NCI-H510A (cell line): ENCODE data around the gene GALNTL6.
A peak's percentile ranks its signal among the peaks of the same experiment; 100 is the strongest.

Source experiments
- DNase-seq: peaks from one replicate; lab custom pipeline; 2025; lab: John Stamatoyannopoulos, UW

Gene GALNTL6

DNA sequence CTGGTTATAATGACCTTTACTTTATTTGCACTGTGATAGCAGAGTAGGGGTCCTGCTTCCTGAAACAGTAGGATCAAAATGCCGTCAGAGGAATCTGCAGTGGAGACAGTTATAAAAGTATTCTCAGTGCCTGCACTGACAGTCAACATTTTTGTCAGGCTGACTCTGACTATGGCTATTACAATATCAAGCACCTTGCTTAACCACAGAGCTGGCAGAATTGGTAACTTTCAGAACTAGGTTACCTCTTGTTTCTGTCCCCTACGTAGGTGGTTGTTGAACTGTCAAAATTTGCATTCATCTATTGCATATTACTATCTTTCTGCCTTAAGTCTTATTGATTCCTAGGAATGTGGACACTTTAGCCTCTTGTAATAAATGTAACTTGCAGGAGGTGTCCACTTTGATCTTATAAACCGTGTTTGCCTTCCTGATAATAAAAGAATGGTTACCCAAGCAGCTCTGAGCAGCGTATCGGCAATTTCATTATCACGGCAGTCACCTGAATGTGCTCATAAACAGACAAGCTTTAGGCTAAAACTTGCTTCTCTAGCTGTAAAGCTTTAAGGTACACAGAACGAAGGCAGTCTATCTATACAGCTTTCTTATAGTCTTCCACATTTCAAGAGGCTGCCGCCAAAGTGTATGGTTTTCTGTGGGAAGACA, 1002.4 kb downstream of the GALNTL6 start:
- no peak for DNase-seq

DNA sequence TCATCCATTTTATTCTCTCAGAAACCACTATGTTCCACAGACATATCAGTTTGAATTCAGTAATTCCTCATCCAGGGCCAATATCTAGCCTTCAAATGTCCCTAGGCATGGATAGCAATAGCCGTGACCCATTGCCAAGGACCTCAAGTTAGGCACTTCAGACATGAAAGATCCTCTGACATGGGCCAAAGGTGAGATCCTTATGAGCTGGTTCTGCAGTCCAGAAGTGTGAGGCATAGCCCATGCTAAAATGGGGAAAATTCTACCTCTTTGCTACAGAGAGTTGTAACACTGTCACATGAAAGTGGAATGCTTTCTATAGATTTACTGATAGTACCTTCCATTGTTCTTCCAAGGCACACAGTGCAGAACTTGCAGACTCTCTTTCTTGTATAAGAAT, 1005.7 kb downstream of the GALNTL6 start:
- no peak for DNase-seq

DNA sequence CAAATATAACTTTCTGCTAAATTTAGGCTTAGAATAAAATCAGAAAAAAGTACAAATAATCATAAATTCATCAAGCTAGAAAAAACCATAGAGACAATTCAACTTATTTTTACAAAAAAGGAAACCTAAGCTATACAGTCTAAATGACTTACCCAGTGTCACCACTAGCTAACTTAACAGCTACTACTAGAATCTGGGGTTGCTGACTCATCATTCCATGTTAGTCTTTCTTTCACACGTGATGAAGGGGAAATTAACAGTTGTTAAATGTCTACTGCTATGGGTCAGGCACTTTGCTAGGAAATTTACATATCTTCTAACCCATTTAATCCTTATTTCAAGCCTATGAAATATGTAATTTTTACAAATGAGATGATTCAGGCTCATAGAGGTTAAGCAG, 1006.1 kb downstream of the GALNTL6 start:
- DNase-seq: no peak

DNA sequence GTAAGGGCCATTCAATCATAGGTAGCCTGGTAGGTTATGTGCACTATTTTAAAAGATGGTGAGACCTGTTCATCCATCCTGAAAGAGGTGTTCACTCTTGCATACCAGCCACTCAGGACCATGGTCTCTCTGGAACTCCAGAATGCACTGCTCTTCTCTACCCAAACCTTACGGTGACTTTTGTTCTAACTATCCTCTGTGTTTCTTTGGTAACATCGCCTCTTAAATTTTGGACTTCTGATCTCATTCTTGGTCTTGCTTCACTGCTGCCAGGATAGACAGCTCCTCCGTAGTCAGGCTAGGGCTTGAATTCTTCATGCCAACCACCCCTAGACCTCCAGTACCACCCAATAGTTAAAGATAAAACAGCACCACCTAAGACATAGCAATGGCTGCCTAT, 1009.1 kb downstream of the GALNTL6 start:
- no peak for DNase-seq

DNA sequence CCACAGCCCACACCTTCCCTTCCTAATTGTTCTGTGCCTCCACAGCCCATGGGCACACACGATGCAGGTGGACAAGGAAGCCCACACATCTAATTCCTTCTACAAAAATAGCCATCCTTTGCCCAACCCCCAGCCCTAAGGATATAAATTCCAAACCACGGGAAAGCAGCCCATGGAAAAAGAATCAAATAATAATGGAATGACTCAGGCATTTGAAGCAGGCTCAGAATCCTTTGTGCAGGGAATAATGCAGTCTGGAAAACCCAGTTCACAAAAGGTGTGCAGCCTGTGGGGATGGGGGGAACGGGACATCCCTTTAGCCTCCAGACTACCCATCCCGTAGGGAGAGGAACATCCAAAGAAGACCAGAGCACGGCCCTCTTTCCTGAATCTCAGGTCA, 1013.1 kb downstream of the GALNTL6 start:
- no peak for DNase-seq

DNA sequence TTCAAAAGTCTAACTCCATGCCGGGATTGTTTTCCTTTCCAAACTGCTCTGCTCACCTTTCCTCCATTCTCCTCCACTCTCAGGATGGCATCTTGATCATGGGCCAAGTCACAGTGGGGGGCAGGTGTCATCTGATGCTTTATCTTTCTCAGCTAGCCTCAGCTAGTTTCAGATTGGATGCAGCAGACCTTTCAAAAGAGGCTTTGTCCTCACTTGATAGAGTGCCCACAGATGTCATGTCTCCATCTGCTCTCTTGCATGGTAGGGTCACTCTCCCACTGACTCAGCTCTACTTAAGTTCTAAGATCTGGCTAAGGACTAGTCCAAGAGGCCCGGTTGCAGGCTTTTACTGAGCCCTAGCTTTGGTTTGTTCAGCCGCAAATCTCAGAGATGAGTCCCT, 1013.7 kb downstream of the GALNTL6 start:
- DNase-seq: peak; percentile 14

DNA sequence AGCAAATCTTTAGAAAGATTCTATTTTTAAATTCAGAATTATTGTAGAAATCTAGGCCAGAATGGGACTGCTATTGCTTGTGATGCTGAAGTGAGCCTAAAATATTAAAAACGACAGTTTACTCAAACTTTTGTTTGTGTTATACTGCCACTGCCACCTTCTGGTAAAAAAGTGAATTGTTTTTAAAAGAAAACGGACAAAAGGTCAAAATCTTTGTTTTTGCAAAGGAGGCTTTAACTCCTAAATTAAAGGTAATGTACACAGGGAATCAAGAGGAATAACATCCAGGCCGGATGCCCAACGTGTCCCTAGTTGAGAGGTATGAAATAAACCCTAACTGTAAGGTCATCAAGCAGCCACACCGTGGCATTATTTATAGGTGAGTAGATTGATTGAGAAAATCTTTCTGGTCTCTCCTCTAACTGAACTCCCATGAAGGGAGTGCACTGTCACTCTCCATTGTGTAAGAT, 1017.1 kb downstream of the GALNTL6 start:
- DNase-seq: no peak

DNA sequence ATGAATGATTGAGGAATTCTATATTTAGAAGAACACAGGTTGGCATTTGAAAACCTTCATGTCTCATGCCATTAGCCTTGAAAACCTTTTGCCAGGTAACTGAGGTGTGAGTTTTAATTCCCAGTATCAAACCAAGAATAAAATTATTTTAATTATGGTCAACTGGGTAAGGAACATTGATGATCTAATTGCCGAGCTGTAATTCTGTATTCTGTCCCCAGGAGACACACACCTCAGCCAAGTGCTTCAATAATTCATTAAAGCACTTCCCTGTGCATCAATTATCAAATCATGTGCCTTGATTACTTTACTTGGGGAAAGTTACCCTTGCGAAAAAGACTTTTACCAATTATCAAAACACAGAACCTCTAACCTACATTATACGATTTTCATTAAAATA, 1023.5 kb downstream of the GALNTL6 start:
- DNase-seq: no peak

DNA sequence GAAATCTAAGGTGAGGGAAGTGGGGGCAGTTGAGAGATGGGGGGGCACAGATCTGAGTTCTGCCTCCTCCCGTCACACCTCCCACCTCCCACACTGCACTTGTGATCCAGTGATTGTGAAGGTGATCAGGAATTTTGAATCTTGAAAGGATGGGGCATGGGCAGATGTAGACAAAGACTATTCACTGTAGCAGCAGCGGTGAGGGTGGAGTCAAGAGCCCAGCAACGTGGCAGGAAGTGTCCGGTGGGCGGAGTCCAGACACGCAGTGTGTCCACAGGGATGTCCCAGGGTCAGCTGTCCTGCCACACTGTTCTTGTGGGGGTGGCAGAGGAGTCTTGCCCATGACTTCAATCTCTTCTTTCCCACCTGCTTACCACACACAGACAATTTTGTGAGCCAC, 1024.9 kb downstream of the GALNTL6 start:
- no peak for DNase-seq

DNA sequence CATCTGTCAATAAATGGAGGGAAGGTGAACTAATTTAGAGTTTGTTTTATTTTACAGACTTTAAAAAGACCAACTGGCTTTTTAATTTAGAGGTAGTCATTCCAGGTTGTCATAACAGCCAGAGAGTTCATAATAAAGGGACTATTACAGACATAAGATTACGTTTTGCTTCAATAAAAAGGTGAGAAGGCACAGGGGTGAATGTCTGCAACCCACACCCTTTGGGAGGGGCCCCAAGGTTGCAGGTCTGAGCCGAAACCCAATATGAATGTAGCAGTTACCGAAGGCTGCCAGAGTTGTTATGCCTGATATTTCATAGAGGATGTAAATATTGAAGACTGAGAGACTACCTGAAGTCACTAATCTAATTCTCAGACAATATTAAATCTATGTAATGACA, 1025.7 kb downstream of the GALNTL6 start:
- no peak for DNase-seq

DNA sequence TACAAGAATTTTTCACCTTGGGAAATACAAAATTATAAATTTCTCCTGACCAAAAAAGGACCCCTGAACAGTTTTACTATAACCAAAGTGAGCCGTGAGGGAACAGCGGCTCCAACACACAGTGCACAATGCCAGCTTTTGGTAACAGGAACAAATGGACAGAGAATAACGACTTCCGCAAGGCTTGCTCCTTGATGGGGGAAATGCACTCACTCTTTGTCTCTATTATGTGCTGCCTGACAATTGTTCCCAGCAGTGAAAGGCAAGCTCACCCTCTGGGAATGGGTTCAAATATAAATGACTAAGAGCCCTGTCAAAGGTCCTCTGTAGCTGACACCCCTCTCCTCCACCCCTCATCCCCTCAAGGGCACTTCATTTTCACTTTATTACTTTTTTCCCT, 1029.6 kb downstream of the GALNTL6 start:
- DNase-seq: no peak

DNA sequence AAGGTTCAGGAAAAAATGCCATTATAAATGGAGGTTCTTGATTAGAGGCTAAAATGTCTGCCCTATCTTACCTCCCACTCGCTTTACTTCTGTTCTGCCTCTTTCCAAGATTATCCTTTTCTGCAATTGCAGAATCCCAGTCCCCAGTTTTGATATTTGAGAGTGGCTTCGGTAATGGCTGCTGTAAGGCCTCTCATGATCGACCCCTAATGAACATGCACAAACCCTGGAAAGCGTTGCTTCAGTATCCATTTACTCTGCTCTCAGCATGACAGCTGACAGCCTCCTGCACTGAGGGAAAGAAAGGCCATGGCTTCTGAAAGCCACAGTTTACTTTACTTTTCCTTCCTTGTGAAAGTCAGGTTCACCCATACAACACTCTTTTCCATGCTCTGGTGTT, 1030.0 kb downstream of the GALNTL6 start:
- DNase-seq: no peak

DNA sequence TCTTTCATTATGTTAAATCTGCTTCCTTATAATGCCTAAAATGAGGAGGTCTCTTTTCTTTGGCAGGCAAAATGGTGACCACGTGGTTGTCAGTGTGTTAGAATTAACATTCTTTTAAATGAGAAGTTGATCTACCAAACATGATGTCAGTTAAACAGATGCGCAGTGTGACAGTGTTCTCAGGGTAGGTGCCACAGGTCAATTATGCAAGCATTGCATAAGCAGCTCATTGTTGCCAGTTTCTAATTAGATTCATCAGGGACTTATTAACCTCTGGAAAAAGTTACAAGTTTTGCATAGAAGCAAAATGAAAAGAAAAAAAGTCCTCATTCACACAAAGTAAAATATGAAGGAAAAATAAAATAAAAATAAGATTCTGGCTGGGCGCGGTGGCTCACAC, 1031.4 kb downstream of the GALNTL6 start:
- DNase-seq: no peak

DNA sequence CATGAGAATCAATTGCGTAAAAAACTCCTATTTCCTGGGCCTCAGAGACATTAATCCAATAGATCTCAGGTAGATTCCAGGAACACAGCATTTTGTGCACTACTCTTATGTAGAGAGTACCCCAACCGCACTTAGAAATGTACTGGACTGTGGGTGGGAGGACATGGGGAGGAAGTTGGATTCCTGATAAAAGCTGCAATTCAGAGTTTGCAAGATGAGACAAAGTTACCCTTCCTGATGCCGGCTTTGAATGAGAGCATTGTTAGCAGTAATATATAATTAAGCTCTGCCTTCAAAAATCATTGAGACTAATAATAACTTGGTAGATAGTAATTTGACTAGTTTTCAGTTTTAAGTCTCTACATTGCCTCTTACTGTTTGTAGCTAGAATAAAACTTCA, 1032.1 kb downstream of the GALNTL6 start:
- no peak for DNase-seq

DNA sequence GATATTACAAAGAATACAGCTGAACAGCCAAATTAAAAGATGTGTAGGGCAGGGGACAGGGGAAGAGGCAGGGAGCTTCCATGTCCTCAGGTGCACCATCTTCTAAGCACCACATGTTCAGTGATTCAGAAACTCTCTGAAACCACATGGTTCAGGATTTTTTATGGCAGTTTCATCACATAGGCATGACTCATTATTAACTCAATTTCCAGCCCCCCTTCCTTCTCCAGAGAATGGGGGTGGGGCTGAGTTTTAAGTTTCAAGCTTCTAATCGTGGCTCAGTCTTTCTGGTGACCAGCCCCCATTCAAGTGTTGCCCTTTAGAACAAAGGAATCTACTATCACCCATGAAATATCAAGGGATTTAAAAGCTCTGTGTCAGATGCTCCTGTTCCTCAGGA, 1037.6 kb downstream of the GALNTL6 start:
- DNase-seq: no peak

DNA sequence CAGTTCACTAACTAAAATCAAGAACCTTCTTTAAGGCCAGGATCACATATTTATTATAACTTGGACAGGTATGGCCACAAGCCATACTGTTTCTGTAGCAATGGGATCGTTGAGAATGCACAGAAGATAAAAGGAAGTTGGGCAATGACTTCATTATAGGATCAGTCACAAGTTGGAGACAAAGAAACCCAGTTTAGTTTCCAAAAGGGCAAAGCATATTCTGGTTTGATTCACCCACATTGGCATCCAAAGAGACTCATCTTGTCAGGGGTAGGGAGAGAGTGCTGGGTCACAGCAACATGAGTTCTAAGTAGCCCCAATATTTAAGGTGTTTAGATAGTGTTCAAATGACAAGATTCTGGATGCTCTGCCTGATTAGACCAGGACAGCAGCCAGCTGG, 1038.3 kb downstream of the GALNTL6 start:
- no peak for DNase-seq

DNA sequence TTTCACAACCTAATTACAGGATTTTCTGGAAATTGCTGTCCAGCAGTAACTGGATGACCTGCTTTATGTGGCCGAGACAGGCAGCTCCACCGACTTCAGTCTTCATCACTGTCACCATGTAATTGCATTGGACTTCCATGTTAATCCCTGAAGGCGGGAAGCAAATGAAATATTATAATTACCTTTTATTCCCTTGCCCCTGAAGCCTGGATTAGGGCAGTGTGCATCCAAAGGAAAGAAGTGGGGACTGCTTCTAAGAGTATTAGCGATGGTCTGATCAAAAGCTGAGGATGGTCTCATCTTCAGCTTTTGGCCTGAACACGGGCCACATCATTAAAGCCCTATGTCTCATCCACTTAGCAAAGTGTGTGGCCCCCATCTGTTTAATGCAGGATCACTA, 1043.8 kb downstream of the GALNTL6 start:
- no peak for DNase-seq

DNA sequence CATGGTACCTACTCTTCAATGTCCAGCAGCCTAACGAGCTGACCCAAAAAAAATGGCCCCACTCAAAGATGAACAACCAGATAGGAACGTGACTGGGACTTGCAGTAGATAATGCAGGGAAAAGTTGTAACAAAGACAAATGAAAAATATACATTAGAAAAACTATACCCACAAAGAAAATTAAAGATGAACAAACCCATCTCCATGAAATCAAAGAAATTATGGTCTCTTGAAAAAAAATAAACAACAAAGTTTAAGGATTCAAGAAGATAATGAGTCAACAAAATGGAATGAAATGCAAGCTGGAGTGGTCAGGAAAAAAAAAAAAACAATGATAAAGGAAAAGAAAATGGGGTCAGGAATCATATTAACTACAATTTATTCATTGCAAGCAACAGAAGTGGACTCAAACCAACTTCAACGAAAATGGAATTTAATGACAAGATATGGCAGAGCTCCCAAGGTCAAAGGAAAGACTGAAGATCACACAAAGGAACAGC, 1045.6 kb downstream of the GALNTL6 start:
- no peak for DNase-seq

DNA sequence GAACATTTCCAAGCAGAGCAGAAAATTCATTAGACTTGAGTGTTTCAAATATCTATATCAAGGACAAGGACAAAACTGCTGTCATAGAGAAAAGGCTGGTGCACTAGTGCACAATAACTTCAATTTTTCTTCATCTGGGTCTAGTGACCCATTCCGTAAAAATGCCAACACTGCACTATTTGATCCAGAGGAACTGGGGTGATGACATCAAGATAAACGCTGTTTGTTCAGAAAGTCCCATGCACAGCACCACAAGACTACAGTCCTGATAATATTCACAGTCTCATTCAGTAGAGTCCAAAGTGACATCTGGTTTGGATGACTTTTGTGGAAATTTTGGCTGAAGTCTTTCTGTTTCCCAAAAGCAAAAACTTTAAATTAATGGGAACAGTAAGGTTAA, 1051.9 kb downstream of the GALNTL6 start:
- no peak for DNase-seq

DNA sequence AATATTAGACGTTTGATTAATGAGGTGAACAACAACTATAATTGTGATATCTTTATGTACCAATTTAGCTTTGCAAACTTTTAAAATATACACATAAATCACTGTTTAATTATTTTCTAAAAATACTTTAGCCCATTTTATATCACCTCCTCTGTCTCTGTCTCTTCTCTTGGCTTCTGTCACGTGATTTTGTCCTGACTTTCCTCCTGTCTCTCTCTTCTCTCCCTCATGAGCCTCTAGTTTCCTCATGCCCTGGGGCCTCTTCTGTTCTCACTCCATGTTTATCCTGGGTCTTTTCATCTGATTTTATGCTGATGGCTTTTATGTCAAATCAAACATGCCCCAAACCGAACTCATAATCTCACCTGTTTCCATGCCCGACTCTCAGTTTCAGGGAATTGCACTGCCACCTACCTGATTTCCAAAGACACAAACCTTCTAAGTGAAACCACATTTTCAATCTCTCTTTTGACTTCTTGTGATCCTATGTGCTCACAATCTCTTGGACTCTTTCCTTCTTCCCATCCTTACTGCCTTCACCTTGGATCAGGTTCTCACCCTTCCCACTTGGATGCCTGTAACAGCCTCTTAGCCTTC, 1052.4 kb downstream of the GALNTL6 start:
- DNase-seq: no peak

DNA sequence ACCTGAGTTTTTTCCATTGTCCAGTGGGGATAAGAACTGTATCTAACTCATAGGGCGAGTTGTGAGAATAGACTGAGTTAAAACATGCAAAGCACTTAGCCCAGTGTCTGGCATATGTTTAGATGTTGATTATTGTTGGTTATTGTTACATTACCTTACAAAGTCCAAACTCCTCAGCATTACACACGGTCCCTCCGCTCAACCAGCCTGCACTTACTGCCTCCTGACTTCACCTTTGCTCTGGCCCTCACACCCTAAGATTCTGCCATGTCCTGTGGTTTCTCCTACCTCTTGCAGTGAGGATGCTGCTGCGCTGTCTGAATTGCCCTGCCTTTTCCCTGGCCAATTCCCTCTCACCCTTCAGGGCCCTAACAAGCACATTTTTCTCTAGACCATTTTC, 1053.2 kb downstream of the GALNTL6 start:
- DNase-seq: no peak

DNA sequence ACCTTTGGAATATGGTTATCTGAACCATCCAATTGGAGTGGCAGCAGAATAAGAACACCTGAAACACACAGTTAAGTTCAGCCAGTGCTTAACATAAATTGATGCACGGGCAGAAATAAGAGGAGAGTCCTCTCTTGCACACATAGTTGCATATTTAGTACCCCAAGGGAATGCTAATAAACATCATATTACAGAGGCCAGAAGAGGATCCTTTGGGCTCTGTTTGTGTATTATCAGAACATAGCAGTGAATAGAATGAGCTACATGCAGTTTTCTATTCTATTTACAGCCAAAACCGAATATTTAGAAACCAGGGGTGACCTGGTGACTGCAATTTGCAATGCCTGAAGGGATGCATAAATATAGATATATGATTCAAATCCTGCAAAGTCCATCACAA, 1054.6 kb downstream of the GALNTL6 start:
- no peak for DNase-seq

DNA sequence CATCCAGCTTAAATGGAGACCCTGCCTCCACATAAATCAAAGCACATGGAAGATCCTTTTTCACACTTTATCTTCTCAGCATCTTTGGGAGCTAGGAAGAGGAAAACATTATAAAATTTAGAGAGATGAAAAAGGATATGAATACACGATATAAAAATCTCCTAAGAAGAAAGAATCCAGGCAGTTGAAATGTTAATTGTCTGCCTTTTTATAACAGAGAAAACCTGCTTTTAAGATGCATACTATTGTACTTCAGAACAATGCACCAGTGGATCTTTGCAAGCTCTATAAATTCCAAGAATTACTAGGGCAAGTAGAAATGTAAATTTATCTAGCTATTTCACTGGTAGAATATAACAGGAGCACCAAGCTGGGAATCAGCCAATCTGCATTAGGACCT, 1055.1 kb downstream of the GALNTL6 start:
- DNase-seq: no peak
